Endothelial cell of umbilical vein (primary cell): ENCODE data around the gene SAP130. TPM values are rescaled to one million over a fixed set of nuclear protein-coding genes. Genes with fewer than 3 reads are reported as not detected.

Experiments
- BruUV-seq: library from RNA; stranded (reverse); fragments of 400-500 nt; replicated peaks from 2 replicates; lab custom pipeline; 2021; lab: Mats Ljungman, UMichigan
- CTCF ChIA-PET: fragments of 300-600, 350-600 bp; sonication (Branson Sonifier 250); formaldehyde crosslinking; loops from one replicate; lab custom pipeline; 2021; ENCODE audit warnings: antibody characterized with exemption, inconsistent platforms; lab: Charles Lee
- POLR2A ChIA-PET: fragments of 300-600, 350-600 bp; sonication (Branson Sonifier 250); formaldehyde crosslinking; loops from one replicate; lab custom pipeline; 2021; ENCODE audit warnings: antibody characterized with exemption, inconsistent platforms; lab: Charles Lee
- DNase-seq: peaks from one replicate; pipeline ENCODE4 v3.0.0-alpha.2; 2011; ENCODE audit warnings: low read depth, low spot score
- FAIRE-seq: peaks from 2 replicates; lab custom pipeline; 2011; peaks lifted over from hg19 to GRCh38; lab: Jason Lieb, UNC
- H2AFZ ChIP-seq: 2 replicates; pipeline ENCODE4 v1.6.0; 2012; ENCODE audit warnings: low read depth, low read length, control low read depth, inconsistent platforms
- H3K27ac ChIP-seq: 2 replicates; pipeline ENCODE4 v1.5.1; 2011; ENCODE audit warnings: low read depth, mild to moderate bottlenecking, control low read depth, low read length, moderate library complexity; ENCODE audit not compliant: insufficient read depth
- H3K27me3 ChIP-seq, 2 experiments: 2 replicates each; pipeline versions ENCODE4 v1.6.0 to v1.6.1; 2011; ENCODE audit warnings: low read length in 2 of 2, mixed read lengths in 1 of 2; ENCODE audit not compliant: control insufficient read depth in 2 of 2, insufficient read depth in 2 of 2
- H3K36me3 ChIP-seq, 2 experiments: 2 replicates in 1 of 2; 3 replicates in 1 of 2; pipeline ENCODE4 v1.5.1; 2011; ENCODE audit warnings: low read length in 2 of 2, mild to moderate bottlenecking in 1 of 2, moderate library complexity in 1 of 2; ENCODE audit not compliant: control insufficient read depth in 2 of 2, insufficient read depth in 2 of 2; ENCODE audit errors: extremely low read depth in 1 of 2
- H3K4me1 ChIP-seq: 3 replicates; pipeline ENCODE4 v1.5.1; 2011; ENCODE audit warnings: mild to moderate bottlenecking, low read length; ENCODE audit not compliant: control insufficient read depth, insufficient read depth; ENCODE audit errors: extremely low read depth
- H3K4me2 ChIP-seq: 2 replicates; pipeline ENCODE4 v1.6.1; 2011; ENCODE audit warnings: low read length, control low read depth, mixed read lengths; ENCODE audit not compliant: insufficient read depth
- H3K4me3 ChIP-seq, 3 experiments: fragments of 200-600 bp in 1 of 3; sonication (generic), shearing (Covaris generic) in 1 of 3; replicated peaks in 1 of 3; 2 replicates each; pipeline ENCODE4 v1.5.1; 2011 to 2016; ENCODE audit warnings: control low read depth in 3 of 3, low read length in 3 of 3, mild to moderate bottlenecking in 2 of 3, inconsistent platforms in 1 of 3, low read depth in 1 of 3, moderate library complexity in 1 of 3; ENCODE audit not compliant: insufficient read depth in 1 of 3
- H3K79me2 ChIP-seq: 2 replicates; pipeline ENCODE4 v1.6.0; 2012; ENCODE audit warnings: low read length, inconsistent platforms; ENCODE audit not compliant: control insufficient read depth, insufficient read depth
- H3K9ac ChIP-seq: replicated peaks from 2 replicates; pipeline ENCODE3; 2011; ENCODE audit warnings: low read length, control low read depth; ENCODE audit not compliant: insufficient read depth; ENCODE audit errors: extremely low read depth
- H3K9me1 ChIP-seq: replicated peaks from 3 replicates; pipeline ENCODE4 v1.6.0; 2011; ENCODE audit warnings: mild to moderate bottlenecking, low read length; ENCODE audit not compliant: control insufficient read depth, insufficient read depth; ENCODE audit errors: extremely low read depth
- H3K9me3 ChIP-seq: replicated peaks from 2 replicates; pipeline ENCODE4 v1.5.1; 2012; ENCODE audit warnings: low read length, inconsistent platforms; ENCODE audit not compliant: control insufficient read depth, insufficient read depth
- H4K20me1 ChIP-seq: replicated peaks from 2 replicates; pipeline ENCODE3; 2011; ENCODE audit warnings: mild to moderate bottlenecking, low read length; ENCODE audit not compliant: control insufficient read depth, insufficient read depth; ENCODE audit errors: extremely low read depth
- EZH2 ChIP-seq: IDR thresholded peaks from 2 replicates; pipeline ENCODE4 v1.6.1; 2012; ENCODE audit warnings: borderline replicate concordance, low read depth, mild to moderate bottlenecking, moderate library complexity, low read length, inconsistent platforms; ENCODE audit not compliant: severe bottlenecking
- FOS ChIP-seq: IDR thresholded peaks from 2 replicates; pipeline ENCODE4 v1.6.1; 2011; ENCODE audit warnings: mild to moderate bottlenecking, low read length, moderate library complexity, borderline replicate concordance; ENCODE audit not compliant: insufficient read depth
- GATA2 ChIP-seq: IDR thresholded peaks from 2 replicates; pipeline ENCODE4 v1.7.0; 2011; ENCODE audit warnings: low read depth, mild to moderate bottlenecking, moderate library complexity, mixed read lengths, low read length; ENCODE audit not compliant: insufficient read length, insufficient read depth
- JUN ChIP-seq: IDR thresholded peaks from 2 replicates; pipeline ENCODE4 v1.6.1; 2011; ENCODE audit warnings: borderline replicate concordance, low read depth; ENCODE audit not compliant: insufficient read length, insufficient read depth
- MYC ChIP-seq: IDR thresholded peaks from one replicate; pipeline ENCODE4 v1.6.1; 2011; ENCODE audit warnings: mild to moderate bottlenecking, low read depth, low read length
- POLR2A ChIP-seq: IDR thresholded peaks from 2 replicates; pipeline ENCODE4 v1.6.1; 2012; ENCODE audit warnings: low read depth, mild to moderate bottlenecking, control low read depth, low read length
- POLR2AphosphoS5 ChIP-seq: IDR thresholded peaks from 2 replicates; pipeline ENCODE4 v1.6.1; 2012; ENCODE audit warnings: low read depth, mild to moderate bottlenecking, control low read depth, low read length, moderate library complexity; ENCODE audit not compliant: insufficient read depth
- dilution Hi-C: fragments of 300-500 bp; cut with MboI; formaldehyde crosslinking; loops from one replicate; pipeline ENCODE4 v1.15.0; 2019; ENCODE audit warnings: low sequenced_read_pairs; ENCODE audit not compliant: extremely low pct_ligation_motif_present
- intact Hi-C: fragments of 100-400 bp; cut with micrococcal nuclease; formaldehyde crosslinking; loops from one replicate; pipeline ENCODE4 v1.10.0; 2022
- polyA plus RNA-seq, 4 experiments: library from polyadenylated mRNA; depleted of rRNA in 3 of 4; stranded (reverse) in 3 of 4; unstranded in 1 of 4; fragments of >200 nt; gene quantifications; 2 replicates each; pipeline versions ENCODE4 v1.2.1 to v1.2.3, GENCODE V29; 2011 to 2012; ENCODE audit warnings: missing spikeins in 1 of 4
- total RNA-seq: library from RNA; stranded (reverse); gene quantifications from 2 replicates; pipeline ENCODE4 v1.2.3, GENCODE V29; 2021
- TF ChIP-seq, protein P1 (sequence below): IDR thresholded peaks from 2 replicates; pipeline ENCODE4 v1.6.1; 2011; ENCODE audit not compliant: insufficient read depth, insufficient read length
- TF ChIP-seq, protein P2 (sequence below), 2 donors: IDR thresholded peaks; 1 replicate in 1 of 2; 2 replicates in 1 of 2; pipeline ENCODE4 v1.5.1; 2011; ENCODE audit warnings: low read length in 2 of 2, mild to moderate bottlenecking in 2 of 2, moderate library complexity in 2 of 2, control low read depth in 1 of 2, inconsistent platforms in 1 of 2, low read depth in 1 of 2; ENCODE audit not compliant: insufficient read depth in 1 of 2; ENCODE audit errors: extremely low read depth in 1 of 2

SAP130 gene
- total and polyA plus RNA-seq, 2 donors (not counting 3 experiments of a cell fraction or from before 2014, with no cell fraction given) = 26.8 to 34.3 TPM

DNA sequence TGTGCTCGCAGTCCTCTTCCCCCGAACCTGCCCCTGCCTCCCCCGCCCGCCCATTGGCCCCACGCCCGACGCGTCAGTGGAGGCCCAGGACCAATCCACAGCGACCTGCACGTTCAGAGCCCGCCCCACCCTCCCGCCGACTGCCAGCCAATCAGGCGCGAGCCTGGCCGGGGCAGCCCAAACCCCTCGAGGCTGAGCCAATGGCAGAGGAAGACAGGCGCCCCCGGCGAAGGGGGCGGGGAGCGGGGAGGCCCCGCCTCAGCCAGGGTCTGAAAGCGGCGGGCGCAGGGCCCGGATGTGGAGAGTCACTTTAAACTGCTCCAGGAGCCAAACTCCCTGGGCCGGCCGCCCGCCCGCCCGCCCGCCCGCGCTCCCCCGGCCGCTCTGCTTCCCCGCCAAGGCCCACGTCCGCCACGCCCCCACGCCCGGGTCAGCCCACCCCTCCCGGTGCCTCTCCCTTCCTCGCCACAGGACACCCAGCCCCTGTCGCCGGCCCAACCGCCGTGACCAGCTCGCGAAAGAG is 520 bp downstream of the SAP130 start:
- BruUV-seq = no TSS peak
- intact Hi-C loops (loop anchor here (2.0 to 5.0 kb wide), 3 partner anchors 140 to 217 kb away; partner anchors contain the start of gene WDR33), dilution Hi-C loops (no loop called here)
- peaks cover 26% of the 10 kb centered on the region for H3K79me2 ChIP-seq
- CTCF ChIA-PET = no interaction called here
- H4K20me1 ChIP-seq = no peaks in the 10 kb centered on the region
- H3K4me2 ChIP-seq = no peak overlapping the region
- H3K27ac ChIP-seq = peak overlapping the region; percentile 67
- FAIRE-seq (peak; percentile 96), DNase-seq (peak; percentile 99)
- H3K9me1 ChIP-seq = no peaks in the 10 kb centered on the region
- peak overlapping the region; percentile 82 to 96 (median 91) for H3K4me3 ChIP-seq
- H3K4me1 ChIP-seq = peaks cover 6% of the 10 kb centered on the region
- no peaks in the 10 kb centered on the region for H3K36me3 ChIP-seq
- no peaks in the 10 kb centered on the region for H3K9me3 ChIP-seq
- H3K9ac ChIP-seq = peak overlapping the region; percentile 75
- no peaks in the 10 kb centered on the region for H3K27me3 ChIP-seq
- TF ChIP-seq GATA2 (no peak), MYC (no peak), POLR2A (no peak), FOS (no peak), POLR2AphosphoS5 (no peak), JUN (no peak), EZH2 (no peak)
- TF ChIP-seq, protein P1, sequence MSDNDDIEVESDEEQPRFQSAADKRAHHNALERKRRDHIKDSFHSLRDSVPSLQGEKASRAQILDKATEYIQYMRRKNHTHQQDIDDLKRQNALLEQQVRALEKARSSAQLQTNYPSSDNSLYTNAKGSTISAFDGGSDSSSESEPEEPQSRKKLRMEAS = no peak
- TF ChIP-seq, protein P2, sequence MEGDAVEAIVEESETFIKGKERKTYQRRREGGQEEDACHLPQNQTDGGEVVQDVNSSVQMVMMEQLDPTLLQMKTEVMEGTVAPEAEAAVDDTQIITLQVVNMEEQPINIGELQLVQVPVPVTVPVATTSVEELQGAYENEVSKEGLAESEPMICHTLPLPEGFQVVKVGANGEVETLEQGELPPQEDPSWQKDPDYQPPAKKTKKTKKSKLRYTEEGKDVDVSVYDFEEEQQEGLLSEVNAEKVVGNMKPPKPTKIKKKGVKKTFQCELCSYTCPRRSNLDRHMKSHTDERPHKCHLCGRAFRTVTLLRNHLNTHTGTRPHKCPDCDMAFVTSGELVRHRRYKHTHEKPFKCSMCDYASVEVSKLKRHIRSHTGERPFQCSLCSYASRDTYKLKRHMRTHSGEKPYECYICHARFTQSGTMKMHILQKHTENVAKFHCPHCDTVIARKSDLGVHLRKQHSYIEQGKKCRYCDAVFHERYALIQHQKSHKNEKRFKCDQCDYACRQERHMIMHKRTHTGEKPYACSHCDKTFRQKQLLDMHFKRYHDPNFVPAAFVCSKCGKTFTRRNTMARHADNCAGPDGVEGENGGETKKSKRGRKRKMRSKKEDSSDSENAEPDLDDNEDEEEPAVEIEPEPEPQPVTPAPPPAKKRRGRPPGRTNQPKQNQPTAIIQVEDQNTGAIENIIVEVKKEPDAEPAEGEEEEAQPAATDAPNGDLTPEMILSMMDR (IDR thresholded peaks at IDR 0.05; ENCODE audit: extremely low read depth in 1 of 2, insufficient read depth in 1 of 2, low read depth in 1 of 2, low read length in 2 of 2) = no peak
- POLR2A ChIA-PET = interaction anchor here (1.6 kb wide), 1 partner anchor 63 kb away, joined by 4 read pairs; the partner anchor contains the start of gene UGGT1
- peak overlapping the region; percentile 97 for H2AFZ ChIP-seq
